Activated B cell treated with CpG ODN at 0.5 μM for 24 hours (primary cell): ENCODE measurements around the gene CELSR1. TPM values are rescaled to one million over a fixed set of nuclear protein-coding genes. Genes with fewer than 3 reads are reported as not detected.

ENCODE experiments used
- ATAC-seq: fragments of 200-7000 bp; cut with Tn5 transposase; one replicate; pipeline ENCODE4 v1.10.0; 2021; ENCODE audit warnings: low read depth, mild to moderate bottlenecking, moderate library complexity
- CTCF ChIA-PET: fragments of 350-600 bp; sonication (Branson Sonifier 250); formaldehyde crosslinking; loops from one replicate; lab custom pipeline; 2021; ENCODE audit warnings: antibody characterized with exemption; lab: Charles Lee
- POLR2A ChIA-PET: fragments of 350-600 bp; sonication (Branson Sonifier 250); formaldehyde crosslinking; loops from one replicate; lab custom pipeline; 2021; ENCODE audit warnings: antibody characterized with exemption; lab: Charles Lee
- DNase-seq: peaks from one replicate; pipeline ENCODE4 v3.0.0; 2022
- H3K27ac Mint-ChIP-seq: one replicate; pipeline ENCODE4 v1.8.0; 2020; ENCODE audit warnings: mixed read lengths
- H3K27me3 Mint-ChIP-seq: one replicate; pipeline ENCODE4 v1.8.0; 2021; ENCODE audit warnings: mixed read lengths
- H3K36me3 Mint-ChIP-seq: one replicate; pipeline ENCODE4 v1.8.0; 2021; ENCODE audit warnings: low read depth, mixed read lengths
- H3K4me1 Mint-ChIP-seq: one replicate; pipeline ENCODE4 v1.8.0; 2021; ENCODE audit warnings: mixed read lengths
- H3K4me3 Mint-ChIP-seq: one replicate; pipeline ENCODE4 v1.8.0; 2020; ENCODE audit warnings: mild to moderate bottlenecking, mixed read lengths
- H3K9me3 Mint-ChIP-seq: one replicate; pipeline ENCODE4 v1.8.0; 2020; ENCODE audit warnings: mixed read lengths
- CTCF ChIP-seq: fragments of 200-600 bp; IDR thresholded peaks from one replicate; pipeline ENCODE4 v1.8.0; 2022; ENCODE audit warnings: antibody characterized with exemption, mild to moderate bottlenecking
- intact Hi-C: fragments of 100-400 bp; cut with micrococcal nuclease; formaldehyde crosslinking; loops from one replicate; pipeline ENCODE4 v1.15.1; 2024
- total RNA-seq: library from RNA; stranded (reverse); gene quantifications from 2 replicates; pipeline ENCODE4 v1.2.3, GENCODE V29; 2022

CELSR1 gene
- total RNA-seq, 1 donor from 2014 or later = 12.3 TPM

- CTCF ChIA-PET = no interaction called here
- Mint-ChIP-seq H3K27me3 (no peaks in the 10 kb centered on the region), H3K27ac (no peak overlapping the region), H3K4me1 (no peaks in the 10 kb centered on the region), H3K36me3 (peaks cover 29% of the 10 kb centered on the region), H3K4me3 (no peak overlapping the region), H3K9me3 (no peaks in the 10 kb centered on the region)
- TF ChIP-seq CTCF = no peak
- intact Hi-C loops = no loop called here
- DNase-seq = no peak
- ATAC-seq = no peak
- POLR2A ChIA-PET = no interaction called here
Observed at GRCh38 chr22:46390652-46391301, 146.6 kb downstream of the CELSR1 start.

- DNase-seq (no peak), ATAC-seq (no peak)
- POLR2A ChIA-PET = no interaction called here
- TF ChIP-seq CTCF = no peak
- Mint-ChIP-seq H3K4me3 (no peak overlapping the region), H3K27ac (no peak overlapping the region), H3K9me3 (no peaks in the 10 kb centered on the region), H3K36me3 (peaks cover 27% of the 10 kb centered on the region), H3K27me3 (no peaks in the 10 kb centered on the region), H3K4me1 (no peaks in the 10 kb centered on the region)
- intact Hi-C loops = no loop called here
- CTCF ChIA-PET = no interaction called here
Observed at GRCh38 chr22:46390105-46390651, 147.2 kb downstream of the CELSR1 start.

- Mint-ChIP-seq H3K9me3 (no peaks in the 10 kb centered on the region), H3K36me3 (peaks cover 34% of the 10 kb centered on the region), H3K4me1 (no peaks in the 10 kb centered on the region), H3K4me3 (no peak overlapping the region), H3K27ac (no peak overlapping the region), H3K27me3 (no peaks in the 10 kb centered on the region)
- intact Hi-C loops = no loop called here
- CTCF ChIA-PET = no interaction called here
- POLR2A ChIA-PET = no interaction called here
- no peak for TF ChIP-seq CTCF
- ATAC-seq = no peak
- DNase-seq = no peak
Observed at GRCh38 chr22:46389081-46389480, 148.3 kb downstream of the CELSR1 start.

GRCh38 chr22:46388647-46389046 is 148.8 kb downstream of the CELSR1 start:
- Mint-ChIP-seq H3K36me3 (peaks cover 33% of the 10 kb centered on the region), H3K4me1 (no peaks in the 10 kb centered on the region), H3K9me3 (no peaks in the 10 kb centered on the region), H3K27me3 (no peaks in the 10 kb centered on the region), H3K27ac (no peak overlapping the region), H3K4me3 (no peak overlapping the region)
- ATAC-seq (no peak), DNase-seq (no peak)
- TF ChIP-seq CTCF = no peak
- intact Hi-C loops = no loop called here
- POLR2A ChIA-PET = no interaction called here
- CTCF ChIA-PET = no interaction called here

- Mint-ChIP-seq H3K4me1 (no peaks in the 10 kb centered on the region), H3K27ac (no peak overlapping the region), H3K36me3 (peaks cover 39% of the 10 kb centered on the region), H3K4me3 (no peak overlapping the region), H3K27me3 (no peaks in the 10 kb centered on the region), H3K9me3 (no peaks in the 10 kb centered on the region)
- CTCF ChIA-PET = no interaction called here
- TF ChIP-seq CTCF = no peak
- DNase-seq (no peak), ATAC-seq (no peak)
- POLR2A ChIA-PET = no interaction called here
- intact Hi-C loops = no loop called here
Observed at GRCh38 chr22:46387748-46388147, 149.7 kb downstream of the CELSR1 start.
